IPS-NIHi7 (cell line): Measurements from ENCODE around the gene MS4A10.

Source experiments
- DNase-seq: peaks from one replicate; pipeline ENCODE4 v3.0.0; 2012; ENCODE audit warnings: mixed read lengths; ENCODE audit errors: extremely low spot score

MS4A10 gene

GRCh38 chr11:60849641-60850520 is 64.7 kb downstream of the MS4A10 start:
- no peak for DNase-seq
